DND-41 (cell line): ENCODE measurements around the gene LRRC8D.

Experiments used
- ATAC-seq: fragments of 200-7000 bp; cut with Tn5 transposase; 3 replicates; pipeline ENCODE4 v1.9.1; 2021; ENCODE audit warnings: low read depth; ENCODE audit not compliant: insufficient read depth
- DNase-seq: peaks from one replicate; pipeline ENCODE4 v3.0.0-alpha.2; 2020
- H2AFZ ChIP-seq: 2 replicates; pipeline ENCODE4 v1.6.0; 2012; ENCODE audit warnings: low read depth, low read length
- H3K27ac ChIP-seq: 2 replicates; pipeline ENCODE4 v1.5.1; 2012; ENCODE audit warnings: low read length, inconsistent platforms
- H3K27me3 ChIP-seq: fragments of 200-600 bp; sonication (generic); 2 replicates; pipeline ENCODE4 v1.6.0; 2012; ENCODE audit warnings: low read length, mild to moderate bottlenecking, inconsistent platforms; ENCODE audit not compliant: insufficient read depth, poor library complexity
- H3K36me3 ChIP-seq: 2 replicates; pipeline ENCODE4 v1.5.1; 2012; ENCODE audit warnings: low read length, inconsistent platforms; ENCODE audit not compliant: insufficient read depth
- H3K4me1 ChIP-seq: 2 replicates; pipeline ENCODE4 v1.5.1; 2012; ENCODE audit warnings: mild to moderate bottlenecking, low read length; ENCODE audit not compliant: insufficient read depth
- H3K4me2 ChIP-seq: 2 replicates; pipeline ENCODE4 v1.6.0; 2012; ENCODE audit warnings: mild to moderate bottlenecking, moderate library complexity, low read length, inconsistent platforms; ENCODE audit not compliant: insufficient read depth
- H3K4me3 ChIP-seq, 2 experiments: fragments of 200-600 bp in 1 of 2; shearing (Covaris generic) in 1 of 2; 2 replicates each; pipeline ENCODE4 v1.5.1; 2012 to 2016; ENCODE audit warnings: inconsistent platforms in 2 of 2, low read length in 2 of 2, mild to moderate bottlenecking in 2 of 2, low read depth in 1 of 2, moderate library complexity in 1 of 2
- H3K79me2 ChIP-seq: 2 replicates; pipeline ENCODE4 v1.6.0; 2012; ENCODE audit warnings: low read length, inconsistent platforms; ENCODE audit not compliant: insufficient read depth
- H3K9ac ChIP-seq: 2 replicates; pipeline ENCODE4 v1.6.0; 2012; ENCODE audit warnings: low read depth, mild to moderate bottlenecking, inconsistent platforms, low read length, moderate library complexity
- H3K9me3 ChIP-seq: 2 replicates; pipeline ENCODE4 v1.5.1; 2012; ENCODE audit warnings: low read length, moderate library complexity, mild to moderate bottlenecking, inconsistent platforms; ENCODE audit not compliant: insufficient read depth, severe bottlenecking
- H4K20me1 ChIP-seq: 2 replicates; pipeline ENCODE4 v1.6.0; 2012; ENCODE audit warnings: low read length; ENCODE audit not compliant: insufficient read depth
- EZH2 ChIP-seq: IDR thresholded peaks from 3 replicates; pipeline ENCODE4 v1.6.1; 2012; ENCODE audit warnings: borderline replicate concordance, low read depth, mild to moderate bottlenecking, moderate library complexity, low read length, inconsistent platforms; ENCODE audit not compliant: severe bottlenecking
- TF ChIP-seq, protein P1 (sequence below): IDR thresholded peaks from 2 replicates; pipeline ENCODE4 v1.5.1; 2012; ENCODE audit warnings: borderline replicate concordance, low read length, moderate library complexity, mild to moderate bottlenecking; ENCODE audit not compliant: poor library complexity, severe bottlenecking; ENCODE audit errors: extremely low read depth

Gene LRRC8D

DNA sequence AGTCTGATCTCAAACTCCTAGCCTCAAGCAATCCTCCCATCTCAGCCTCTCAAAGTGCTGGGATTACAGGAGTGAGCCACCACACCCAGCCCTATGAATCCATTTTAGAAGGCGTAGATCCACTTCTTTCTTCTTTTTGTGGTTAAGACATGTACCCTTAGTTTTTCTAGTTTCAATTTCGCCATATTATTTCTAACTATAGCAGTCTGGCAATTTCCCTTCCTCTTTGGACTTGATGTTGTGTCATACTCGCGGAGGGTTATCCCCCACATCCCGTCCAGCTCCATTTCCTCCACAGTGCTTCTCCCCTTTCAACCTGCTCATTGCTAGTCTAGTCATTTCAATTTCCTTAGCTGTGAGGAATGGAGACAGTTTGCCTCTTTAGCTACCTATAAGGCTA lies 5.2 kb upstream of the LRRC8D start:
- Histone ChIP-seq H3K79me2 (peaks cover 11% of the 10 kb centered on the region), H3K4me2 (no peak overlapping the region), H3K4me3 (no peak overlapping the region), H3K9me3 (no peaks in the 10 kb centered on the region), H4K20me1 (peaks cover 2% of the 10 kb centered on the region; the same call in 1 of the 2 replicates), H3K36me3 (no peaks in the 10 kb centered on the region), H3K4me1 (peaks cover 16% of the 10 kb centered on the region), H3K27ac (no peak overlapping the region), H2AFZ (no peak overlapping the region), H3K9ac (no peak overlapping the region), H3K27me3 (no peaks in the 10 kb centered on the region)
- no peak for ATAC-seq
- DNase-seq = no peak
- no peak for TF ChIP-seq EZH2
- TF ChIP-seq, protein P1, sequence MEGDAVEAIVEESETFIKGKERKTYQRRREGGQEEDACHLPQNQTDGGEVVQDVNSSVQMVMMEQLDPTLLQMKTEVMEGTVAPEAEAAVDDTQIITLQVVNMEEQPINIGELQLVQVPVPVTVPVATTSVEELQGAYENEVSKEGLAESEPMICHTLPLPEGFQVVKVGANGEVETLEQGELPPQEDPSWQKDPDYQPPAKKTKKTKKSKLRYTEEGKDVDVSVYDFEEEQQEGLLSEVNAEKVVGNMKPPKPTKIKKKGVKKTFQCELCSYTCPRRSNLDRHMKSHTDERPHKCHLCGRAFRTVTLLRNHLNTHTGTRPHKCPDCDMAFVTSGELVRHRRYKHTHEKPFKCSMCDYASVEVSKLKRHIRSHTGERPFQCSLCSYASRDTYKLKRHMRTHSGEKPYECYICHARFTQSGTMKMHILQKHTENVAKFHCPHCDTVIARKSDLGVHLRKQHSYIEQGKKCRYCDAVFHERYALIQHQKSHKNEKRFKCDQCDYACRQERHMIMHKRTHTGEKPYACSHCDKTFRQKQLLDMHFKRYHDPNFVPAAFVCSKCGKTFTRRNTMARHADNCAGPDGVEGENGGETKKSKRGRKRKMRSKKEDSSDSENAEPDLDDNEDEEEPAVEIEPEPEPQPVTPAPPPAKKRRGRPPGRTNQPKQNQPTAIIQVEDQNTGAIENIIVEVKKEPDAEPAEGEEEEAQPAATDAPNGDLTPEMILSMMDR = no peak

DNA sequence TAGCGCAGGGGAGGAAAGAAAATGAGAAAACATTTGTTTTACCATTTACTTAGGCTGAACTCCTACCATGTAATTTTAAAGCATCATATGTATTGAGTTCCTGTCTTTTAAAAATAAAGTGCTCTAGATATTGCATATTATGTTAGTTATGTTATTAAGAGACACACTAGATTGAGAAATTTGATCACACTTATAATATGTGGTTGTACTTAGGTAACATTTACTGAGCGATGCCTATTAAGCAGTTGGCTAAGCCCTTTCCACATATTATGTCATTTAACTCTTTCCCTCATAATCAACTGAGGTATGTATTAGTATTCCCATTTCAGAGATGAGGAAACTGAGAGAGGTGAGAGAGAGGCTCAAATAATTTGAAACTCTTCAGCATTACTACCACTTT lies 4.5 kb upstream of the LRRC8D start:
- ATAC-seq (no peak), DNase-seq (no peak)
- Histone ChIP-seq H3K36me3 (no peaks in the 10 kb centered on the region; the same call in 1 of the 2 replicates), H3K27me3 (no peaks in the 10 kb centered on the region), H3K79me2 (peaks cover 18% of the 10 kb centered on the region), H3K4me1 (peaks cover 18% of the 10 kb centered on the region), H4K20me1 (peaks cover 2% of the 10 kb centered on the region; the same call in 1 of the 2 replicates), H3K27ac (no peak overlapping the region), H3K4me2 (no peak overlapping the region), H2AFZ (no peak overlapping the region), H3K4me3 (no peak overlapping the region), H3K9ac (no peak overlapping the region), H3K9me3 (no peaks in the 10 kb centered on the region)
- no peak for TF ChIP-seq EZH2
- TF ChIP-seq, protein P1 = no peak

DNA sequence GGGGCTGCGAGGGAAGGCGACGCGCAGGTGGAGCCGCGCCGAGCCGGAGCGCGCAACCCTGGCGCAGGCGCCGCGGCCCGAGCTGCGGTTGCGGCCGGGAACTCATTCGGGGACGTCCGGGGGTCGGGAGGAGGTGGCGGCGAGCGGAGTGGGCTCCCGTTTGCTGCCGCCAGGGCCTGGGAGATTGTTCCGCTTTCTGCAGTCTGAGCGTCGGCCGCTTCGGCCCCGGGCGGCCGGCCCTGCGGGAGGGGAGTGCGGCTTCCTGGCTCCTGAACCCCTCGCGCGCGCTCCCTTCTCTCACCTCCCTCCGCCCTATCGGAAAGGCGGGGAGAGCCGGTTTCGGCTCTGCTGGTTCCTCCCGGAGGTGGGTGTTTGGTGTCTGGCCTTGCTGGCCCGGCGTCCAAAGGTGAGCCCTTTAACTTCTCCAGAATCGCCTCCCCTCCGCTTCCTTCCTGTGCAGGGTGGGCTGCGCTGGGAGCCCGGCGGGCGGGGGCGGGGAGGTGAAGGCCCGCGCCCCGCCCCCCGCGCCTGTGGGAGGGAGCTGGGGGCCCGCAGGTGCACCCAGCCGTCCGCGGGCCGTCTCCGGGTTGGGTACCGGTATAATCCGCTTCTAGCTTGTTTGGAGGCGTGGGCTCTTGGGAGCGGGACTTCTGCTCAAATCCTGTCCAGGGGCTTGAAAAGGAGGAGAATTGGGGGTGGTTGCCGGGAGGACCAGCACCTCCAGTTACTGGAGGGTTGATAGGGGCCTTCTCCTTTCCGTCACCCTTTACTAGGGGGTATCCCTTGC lies 683 bp downstream of the LRRC8D start:
- Histone ChIP-seq H3K4me2 (peak overlapping the region; percentile 88), H3K9me3 (no peaks in the 10 kb centered on the region), H3K27ac (peak overlapping the region; percentile 87), H3K36me3 (peaks cover 6% of the 10 kb centered on the region), H3K79me2 (peaks cover 55% of the 10 kb centered on the region), H3K4me3 (peak overlapping the region; percentile 67 to 85), H3K4me1 (peaks cover 50% of the 10 kb centered on the region), H2AFZ (peak overlapping the region; percentile 77), H3K27me3 (no peaks in the 10 kb centered on the region), H3K9ac (peak overlapping the region; percentile 91), H4K20me1 (peaks cover 2% of the 10 kb centered on the region; the same call in 1 of the 2 replicates)
- ATAC-seq (peak; percentile 75), DNase-seq (peak; percentile 79)
- TF ChIP-seq, protein P1 = no peak
- no peak for TF ChIP-seq EZH2
